Pancreas (tissue), 10 donors: Measurements from ENCODE around the gene CIB1. TPM values are rescaled to one million over a fixed set of nuclear protein-coding genes. Genes with fewer than 3 reads are reported as not detected.
"Not testable (repeated sequence)": the region's sequence is repeated elsewhere in the genome, so short reads cannot be mapped to it uniquely, and the experiment has no call there.

Experiments
- ATAC-seq, 4 donors: fragments of 200-7000 bp; cut with Tn5 transposase; one replicate each; pipeline versions ENCODE4 v1.8.0 to v1.9.1; 2020; ENCODE audit warnings: mild to moderate bottlenecking in 4 of 4, moderate library complexity in 4 of 4
- DNase-seq, 6 donors: peaks; one replicate each; pipeline ENCODE4 v3.0.0-alpha.2; 2020
- FAIRE-seq: peaks from 2 replicates; lab custom pipeline; 2012; peaks lifted over from hg19 to GRCh38; lab: Jason Lieb, UNC
- H3K27ac ChIP-seq, 4 donors: fragments of 200-600 bp; sonication (generic); 1 replicate in 3 of 4; 2 replicates in 1 of 4; pipeline versions ENCODE4 v1.5.0 to v1.8.0; 2020
- H3K27me3 ChIP-seq, 4 donors: fragments of 200-600 bp; one replicate each; pipeline ENCODE4 v1.8.0; 2021
- H3K36me3 ChIP-seq, 3 donors: fragments of 200-600 bp; sonication (generic) in 1 of 3; one replicate each; pipeline versions ENCODE4 v1.5.0 to v1.8.0; 2020 to 2021
- H3K4me1 ChIP-seq, 3 donors: fragments of 200-600 bp; one replicate each; pipeline ENCODE4 v1.8.0; 2021
- H3K4me3 ChIP-seq, 4 donors: fragments of 200-600 bp; sonication (generic) in 2 of 4; one replicate each; pipeline versions ENCODE4 v1.5.0 to v1.8.0; 2020 to 2021
- H3K9me3 ChIP-seq, 4 donors: fragments of 200-600 bp; one replicate each; pipeline ENCODE4 v1.8.0; 2021
- WGBS, 2 donors: extraction: QIAGEN DNeasy Blood & Tissue Kit; methylation state at CpG; one replicate each; pipeline ENCODE4 v1.1.7; 2013; 5-methylcytosine and 5-hydroxymethylcytosine counted together
- intact Hi-C, 3 donors: fragments of 100-400 bp; cut with DNase I; formaldehyde crosslinking; loops; one replicate each; pipeline versions ENCODE4 v1.11.1 to v1.14.2; 2022
- polyA plus RNA-seq, 2 donors: library from polyadenylated mRNA; stranded (reverse); fragments of 200-250 nt; gene quantifications; one replicate each; pipeline ENCODE4 v1.2.3, GENCODE V29; 2013
- total RNA-seq, 6 donors: library from RNA; stranded (reverse); fragmentation: NEBNext Ultra II Directional in 4 of 6; extraction: Animal tissue kit (Norgen Biotek cat#: 25700) in 4 of 6; gene quantifications; one replicate each; pipeline versions ENCODE4 v1.2.1 to v1.2.4, GENCODE V29; 2021 to 2023
- TF ChIP-seq, protein P1 (sequence below), 4 donors: fragments of 200-600 bp; sonication (generic) in 3 of 4; IDR thresholded peaks; one replicate each; pipeline versions ENCODE4 v1.5.0 to v1.8.0; 2021; ENCODE audit warnings: antibody characterized with exemption in 4 of 4
- donor health status: healthy with polysubstance abuse.
- donor health status: DM: no; HTN: no; CAD: no; lungs with moderate emphysema.
- donor health status: DM: no; HTN: no; CAD: no.
- donor health status: control.
- donor health status: control.
- donor health status: Bipolar disorder and iron deficiency.
- donor health status: DM: yes; HTN: yes; CAD: no.
- donor health status: DM: no; HTN: no; CAD: no.
- donor health status: DM: no; HTN: no; CAD: no.
- donor health status: DM: yes; HTN: yes; CAD: no.

Gene CIB1
- total and polyA plus RNA-seq, 8 donors = 70.4 to 162 (median 82.9) TPM

DNA sequence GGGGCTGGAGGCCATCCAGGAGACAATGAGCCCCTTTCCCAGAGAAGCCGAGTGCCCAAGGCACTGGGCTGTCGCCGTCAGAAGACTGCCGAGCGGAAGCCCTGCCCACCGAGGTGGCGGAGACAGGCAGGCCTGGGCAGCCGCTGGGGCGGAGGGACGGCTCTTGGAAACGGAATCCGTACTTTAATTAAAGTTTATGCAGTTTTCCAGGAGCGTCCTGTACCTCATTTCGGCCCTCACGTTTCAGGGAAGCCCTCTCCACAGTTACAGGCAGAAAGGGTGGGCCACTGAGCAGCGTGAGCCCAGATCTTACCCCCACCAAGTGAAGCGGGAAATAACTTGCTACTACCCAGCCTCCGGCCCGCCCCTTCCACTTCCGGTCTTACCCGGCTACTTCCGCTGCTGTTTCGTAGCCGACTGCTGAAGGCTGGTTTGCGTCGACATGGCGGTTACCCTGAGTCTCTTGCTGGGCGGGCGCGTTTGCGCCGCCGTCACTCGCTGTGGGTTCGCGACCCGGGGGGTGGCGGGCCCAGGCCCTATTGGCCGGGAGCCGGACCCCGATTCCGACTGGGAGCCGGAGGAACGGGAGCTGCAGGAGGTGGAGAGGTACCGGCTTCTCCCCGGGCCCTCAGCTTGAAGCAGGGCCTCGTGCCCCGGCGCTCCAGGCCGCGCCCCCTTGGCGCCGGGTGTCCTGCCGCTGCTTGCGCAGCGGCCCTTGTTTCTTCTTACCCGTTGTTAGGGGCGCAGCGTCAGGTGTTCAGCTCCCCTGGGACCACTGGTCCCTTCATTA is 31.7 kb upstream of the CIB1 start, which contains the start of gene NGRN:
NGRN (plus strand) TSS at position 402 of the 790 bp plus-strand sequence; CDS start at position 443, 41 bp downstream.
- 0 to 1% methylated on average over 55 to 59 of the region's 59 CpGs for WGBS, 2 donors
- intact Hi-C loops = no loop called here
- H3K4me1 ChIP-seq = peaks cover 10 to 27% (median 17%) of the 10 kb centered on the region in 3 donors
- H3K36me3 ChIP-seq = no peaks in the 10 kb centered on the region
- no peaks in the 10 kb centered on the region for H3K27me3 ChIP-seq
- H3K4me3 ChIP-seq = peak within 1 kb of the TSS; percentile 56 to 90 (median 75)
- DNase-seq (peak; percentile 79 to 94 (median 87)), ATAC-seq (peak; percentile 93 to 98 (median 96)), FAIRE-seq (no peak)
- no peaks in the 10 kb centered on the region for H3K9me3 ChIP-seq
- TF ChIP-seq, protein P1, sequence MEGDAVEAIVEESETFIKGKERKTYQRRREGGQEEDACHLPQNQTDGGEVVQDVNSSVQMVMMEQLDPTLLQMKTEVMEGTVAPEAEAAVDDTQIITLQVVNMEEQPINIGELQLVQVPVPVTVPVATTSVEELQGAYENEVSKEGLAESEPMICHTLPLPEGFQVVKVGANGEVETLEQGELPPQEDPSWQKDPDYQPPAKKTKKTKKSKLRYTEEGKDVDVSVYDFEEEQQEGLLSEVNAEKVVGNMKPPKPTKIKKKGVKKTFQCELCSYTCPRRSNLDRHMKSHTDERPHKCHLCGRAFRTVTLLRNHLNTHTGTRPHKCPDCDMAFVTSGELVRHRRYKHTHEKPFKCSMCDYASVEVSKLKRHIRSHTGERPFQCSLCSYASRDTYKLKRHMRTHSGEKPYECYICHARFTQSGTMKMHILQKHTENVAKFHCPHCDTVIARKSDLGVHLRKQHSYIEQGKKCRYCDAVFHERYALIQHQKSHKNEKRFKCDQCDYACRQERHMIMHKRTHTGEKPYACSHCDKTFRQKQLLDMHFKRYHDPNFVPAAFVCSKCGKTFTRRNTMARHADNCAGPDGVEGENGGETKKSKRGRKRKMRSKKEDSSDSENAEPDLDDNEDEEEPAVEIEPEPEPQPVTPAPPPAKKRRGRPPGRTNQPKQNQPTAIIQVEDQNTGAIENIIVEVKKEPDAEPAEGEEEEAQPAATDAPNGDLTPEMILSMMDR (IDR thresholded peaks at IDR 0.05) = no peak
- H3K27ac ChIP-seq = peak within 1 kb of the TSS; percentile 88 to 94 (median 91)

DNA sequence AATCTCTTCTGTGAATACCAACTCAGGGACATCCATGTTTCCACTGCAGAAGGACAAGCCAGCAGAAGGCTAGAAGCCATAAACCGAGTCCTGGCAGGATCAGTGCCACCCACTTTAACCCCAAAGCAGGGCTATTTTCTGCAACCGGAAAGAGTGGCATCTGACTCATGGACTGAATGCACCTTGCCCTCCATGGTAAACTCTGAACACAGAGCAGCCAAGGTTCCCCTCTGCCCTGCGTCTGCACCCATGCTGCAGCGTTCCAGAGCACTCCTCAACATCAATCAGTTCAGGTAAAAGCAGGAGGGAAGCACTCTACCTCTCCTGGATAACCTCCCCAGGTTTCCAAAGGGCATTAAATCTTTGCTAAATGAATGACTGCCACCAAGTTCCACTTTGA is 30.9 kb upstream of the CIB1 start:
- Histone ChIP-seq H3K4me1 (peaks cover 5 to 27% (median 17%) of the 10 kb centered on the region in 3 donors), H3K9me3 (no peaks in the 10 kb centered on the region), H3K4me3 (peak overlapping the region in 3 of 4 donors; percentile 73 to 90 (median 77)), H3K27ac (peak overlapping the region; percentile 88 to 94 (median 91)), H3K27me3 (no peaks in the 10 kb centered on the region), H3K36me3 (no peaks in the 10 kb centered on the region)
- FAIRE-seq = no peak
- no peak for DNase-seq
- WGBS, 2 donors = 15 to 16% methylated on average over 4 of the region's 4 CpGs
- TF ChIP-seq, protein P1 (IDR thresholded peaks at IDR 0.05) = no peak
- peak in 3 of 4 donors; percentile 1 to 15 (median 2) for ATAC-seq
- intact Hi-C loops = no loop called here

DNA sequence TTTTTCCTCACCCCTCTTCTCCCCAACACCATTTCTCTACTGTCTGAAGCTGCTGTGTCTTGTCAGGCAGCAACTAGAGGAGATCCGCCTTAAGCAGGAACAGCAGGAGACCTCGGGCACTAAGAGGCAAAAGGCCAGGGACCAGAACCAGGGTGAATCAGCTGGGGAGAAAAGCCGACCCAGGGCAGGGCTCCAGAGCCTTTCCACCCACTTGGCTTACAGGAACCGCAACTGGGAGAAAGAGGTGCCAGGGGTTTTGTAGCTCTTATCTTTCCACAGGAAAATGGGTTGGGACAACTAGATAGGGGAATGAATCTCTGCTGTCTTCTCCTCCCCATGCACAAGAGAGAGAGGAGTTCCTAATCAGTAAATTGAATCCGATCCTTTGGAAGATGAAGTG is 28.7 kb upstream of the CIB1 start:
- Histone ChIP-seq H3K27me3 (no peaks in the 10 kb centered on the region), H3K9me3 (no peaks in the 10 kb centered on the region), H3K36me3 (no peaks in the 10 kb centered on the region), H3K27ac (no peak overlapping the region), H3K4me1 (peaks cover 3 to 13% (median 10%) of the 10 kb centered on the region in 3 donors), H3K4me3 (no peak overlapping the region)
- ATAC-seq (no peak), DNase-seq (peak in 1 of 6 donors; percentile 7), FAIRE-seq (no peak)
- 71 to 77% methylated on average over 5 of the region's 5 CpGs for WGBS, 2 donors
- TF ChIP-seq, protein P1 (IDR thresholded peaks at IDR 0.05) = no peak
- intact Hi-C loops = no loop called here

DNA sequence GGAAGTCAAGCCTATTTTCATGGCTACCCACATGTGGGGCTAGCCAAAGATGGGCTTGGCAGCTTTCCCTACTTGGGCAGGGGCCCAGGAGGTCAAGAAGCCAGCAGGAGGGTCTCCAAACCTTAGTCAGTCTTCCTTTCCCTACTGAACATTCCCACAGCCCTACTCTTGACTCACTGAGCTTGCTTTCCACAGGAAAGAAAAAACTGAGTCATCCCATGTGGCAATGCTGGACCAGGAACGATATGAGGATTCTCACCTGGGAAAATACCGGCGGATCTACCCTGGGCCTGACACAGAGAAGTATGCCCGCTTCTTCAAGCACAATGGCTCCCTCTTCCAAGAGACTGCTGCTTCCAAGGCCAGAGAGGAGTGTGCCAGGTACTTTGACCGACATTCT is 28.1 kb upstream of the CIB1 start:
- Histone ChIP-seq H3K4me1 (peaks cover 0 to 7% (median 3%) of the 10 kb centered on the region in 3 donors), H3K36me3 (no peaks in the 10 kb centered on the region), H3K27ac (no peak overlapping the region), H3K4me3 (no peak overlapping the region), H3K27me3 (no peaks in the 10 kb centered on the region), H3K9me3 (no peaks in the 10 kb centered on the region)
- 72 to 83% methylated on average over 5 of the region's 5 CpGs for WGBS, 2 donors
- TF ChIP-seq, protein P1 (IDR thresholded peaks at IDR 0.05) = no peak
- intact Hi-C loops = no loop called here
- no peak for ATAC-seq
- DNase-seq = peak in 1 of 6 donors; percentile 6
- FAIRE-seq = no peak

DNA sequence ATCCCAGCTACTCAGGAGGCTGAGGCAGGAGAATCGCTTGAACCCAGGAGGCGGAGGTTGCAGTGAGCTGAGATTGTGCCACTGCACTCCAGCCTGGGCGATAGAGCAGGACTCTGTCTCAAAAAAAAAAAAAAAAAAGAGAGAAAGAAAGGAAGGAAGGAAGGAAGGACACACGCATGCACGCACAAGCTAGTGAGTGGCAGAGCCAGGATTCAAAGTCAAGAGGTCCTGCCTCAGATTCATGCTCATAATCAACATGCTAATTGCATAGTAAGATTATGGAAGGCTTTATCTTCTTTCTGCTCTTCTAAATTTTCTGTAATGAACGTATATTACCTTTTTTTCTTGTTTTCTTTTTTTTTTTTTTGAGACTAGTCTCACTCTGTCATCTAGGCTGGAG is 27.0 kb upstream of the CIB1 start:
- H3K4me3 ChIP-seq, H3K4me1 ChIP-seq, H3K36me3 ChIP-seq, DNase-seq, intact Hi-C loops, H3K27ac ChIP-seq, ATAC-seq, H3K27me3 ChIP-seq, H3K9me3 ChIP-seq, FAIRE-seq: not testable (repeated sequence)
- WGBS, 2 donors = 86 to 93% methylated on average over 6 of the region's 6 CpGs
